NB4 (cell line): ENCODE results near the gene MYH15.

Experiments
- DNase-seq: peaks from one replicate; pipeline ENCODE4 v3.0.0; 2010; ENCODE audit warnings: low read depth
- H3K4me3 ChIP-seq: one replicate; pipeline ENCODE4 v1.5.1; 2011; ENCODE audit warnings: mild to moderate bottlenecking, low read depth, low read length, moderate library complexity
- CTCF ChIP-seq: IDR thresholded peaks from one replicate; pipeline ENCODE4 v1.5.1; 2012; ENCODE audit warnings: low read depth, low read length
- MAX ChIP-seq: IDR thresholded peaks from 2 replicates; pipeline ENCODE4 v1.6.1; 2011; ENCODE audit warnings: low read depth, low read length
- MYC ChIP-seq: IDR thresholded peaks from 2 replicates; pipeline ENCODE4 v1.6.1; 2011; ENCODE audit warnings: low read depth, low read length
- POLR2A ChIP-seq: IDR thresholded peaks from 2 replicates; pipeline ENCODE4 v1.6.1; 2011; ENCODE audit warnings: mild to moderate bottlenecking; ENCODE audit not compliant: insufficient read length; ENCODE audit errors: extremely low read depth

Gene MYH15

GRCh38 chr3:108516881-108517280 lies 6.5 kb upstream of the MYH15 start:
- H3K4me3 ChIP-seq = no peak overlapping the region
- no peak for DNase-seq
- TF ChIP-seq CTCF = no peak
- TF ChIP-seq MAX = no peak
- TF ChIP-seq MYC = no peak
- TF ChIP-seq POLR2A = no peak

- TF ChIP-seq MAX (no peak), MYC (no peak), POLR2A (no peak), CTCF (no peak)
- DNase-seq = no peak
- no peak overlapping the region for H3K4me3 ChIP-seq
These were observed 3.6 kb upstream of the MYH15 start for GRCh38 chr3:108513961-108514360.

DNA sequence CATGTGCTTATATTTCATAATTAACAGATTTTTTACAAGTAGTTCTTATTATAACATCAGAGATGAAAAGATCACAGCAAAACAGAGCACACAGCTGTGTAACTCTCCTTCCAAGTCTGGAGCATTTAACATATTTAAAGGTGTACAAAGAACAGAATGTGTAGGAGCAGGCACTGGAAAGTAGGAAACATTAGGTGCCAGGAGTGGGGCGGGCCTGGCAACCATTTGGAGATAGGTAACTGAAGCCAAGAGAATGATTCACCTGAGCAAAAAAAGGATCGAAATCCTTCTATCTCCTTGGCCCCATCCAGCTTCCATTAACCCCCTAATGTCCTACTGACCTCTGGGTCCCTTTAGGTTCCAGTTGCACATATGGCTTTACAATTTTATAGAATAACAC lies 2.3 kb upstream of the MYH15 start:
- DNase-seq = no peak
- TF ChIP-seq MAX = no peak
- TF ChIP-seq MYC = no peak
- TF ChIP-seq POLR2A = no peak
- TF ChIP-seq CTCF = no peak
- no peak overlapping the region for H3K4me3 ChIP-seq

DNA sequence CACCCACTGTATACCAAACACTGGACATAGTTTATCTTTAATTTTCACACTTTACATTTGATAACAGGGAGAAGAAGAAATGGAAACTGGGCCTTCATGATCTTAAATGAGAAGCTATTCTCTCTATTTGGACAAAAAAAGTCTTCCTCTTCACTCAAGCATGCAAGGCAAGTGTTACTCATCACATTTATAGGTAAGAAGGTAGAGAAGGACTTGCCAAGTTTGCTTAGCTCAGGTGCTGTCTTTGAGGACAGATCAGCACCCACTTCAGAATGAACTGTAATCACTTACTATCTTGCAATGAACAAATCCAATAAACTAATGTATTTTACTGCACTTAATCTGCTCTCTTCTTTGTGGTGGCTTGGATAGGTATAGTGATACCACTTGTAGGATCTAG lies 1.1 kb upstream of the MYH15 start:
- no peak for DNase-seq
- no peak for TF ChIP-seq MAX
- no peak for TF ChIP-seq POLR2A
- TF ChIP-seq CTCF = no peak
- no peak for TF ChIP-seq MYC
- no peak overlapping the region for H3K4me3 ChIP-seq

GRCh38 chr3:108511055-108511454 lies 659 bp upstream of the MYH15 start:
- H3K4me3 ChIP-seq = no peak overlapping the region
- DNase-seq = no peak
- TF ChIP-seq MAX (no peak), MYC (no peak), CTCF (no peak), POLR2A (no peak)

DNA sequence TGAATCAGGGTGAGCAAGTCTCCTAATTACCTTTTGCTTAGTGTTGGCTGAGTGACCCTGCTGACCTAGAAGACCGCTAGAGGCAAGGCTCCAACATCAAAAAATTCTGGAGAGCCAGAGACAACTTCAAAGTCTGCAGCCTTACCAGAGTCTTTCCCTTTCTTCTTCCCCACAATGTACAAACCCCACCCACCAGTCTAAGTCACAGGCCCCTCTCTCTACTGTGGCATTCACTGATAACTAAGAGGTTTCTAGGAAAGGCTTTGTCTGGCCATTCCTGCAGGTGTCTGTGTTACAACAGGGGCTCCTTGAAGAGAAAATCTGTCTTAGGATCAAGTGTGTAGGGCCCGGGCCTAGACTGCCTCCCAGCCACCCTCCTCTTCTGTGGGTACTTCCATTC lies 525 bp downstream of the MYH15 start:
- TF ChIP-seq MAX (no peak), POLR2A (no peak)

GRCh38 chr3:108509263-108509662 lies 1.1 kb downstream of the MYH15 start:
- TF ChIP-seq CTCF (no peak), MAX (no peak), POLR2A (no peak), MYC (no peak)
- no peak overlapping the region for H3K4me3 ChIP-seq
- DNase-seq = no peak

More for the DNA sequence above, 525 bp downstream of the MYH15 start:
- no peak for DNase-seq
- H3K4me3 ChIP-seq = no peak overlapping the region
